Stimulated activated memory B cell treated with anti-CD40 and anti-IgM and Interleukin-4, amounts not matched to agents 10 μg/mL and 1 μg/mL and 100 μg/mL, for 72 hours (primary cell): ENCODE results near the gene ZNF565.
A peak's percentile ranks its signal among the peaks of the same experiment; 100 is the strongest.
"Not testable (repeated sequence)": the region's sequence is repeated elsewhere in the genome, so short reads cannot be mapped to it uniquely, and the experiment has no call there.

ENCODE experiments used
- ATAC-seq: fragments of 150-1000 bp; cut with Tn5 transposase; 2 replicates; pipeline ENCODE4 v1.10.0; 2021
- H3K27ac Mint-ChIP-seq: one replicate; pipeline ENCODE4 v1.8.0; 2022; ENCODE audit warnings: mild to moderate bottlenecking, mixed read lengths
- H3K27me3 Mint-ChIP-seq: one replicate; pipeline ENCODE4 v1.8.0; 2022; ENCODE audit warnings: mixed read lengths
- H3K36me3 Mint-ChIP-seq: one replicate; pipeline ENCODE4 v1.8.0; 2022; ENCODE audit warnings: mixed read lengths
- H3K4me1 Mint-ChIP-seq: one replicate; pipeline ENCODE4 v1.8.0; 2022; ENCODE audit warnings: mixed read lengths
- H3K4me3 Mint-ChIP-seq: one replicate; pipeline ENCODE4 v1.8.0; 2022; ENCODE audit warnings: mild to moderate bottlenecking, moderate library complexity, mixed read lengths
- H3K9me3 Mint-ChIP-seq: one replicate; pipeline ENCODE4 v1.8.0; 2022; ENCODE audit warnings: mixed read lengths

The ZNF565 gene

GRCh38 chr19:36182612-36183244, 31.7 kb downstream of the ZNF565 start:
- Mint-ChIP-seq H3K36me3 (peaks cover 13% of the 10 kb centered on the region), H3K4me1 (no peaks in the 10 kb centered on the region), H3K27me3 (no peaks in the 10 kb centered on the region), H3K27ac (no peak overlapping the region), H3K9me3 (no peaks in the 10 kb centered on the region), H3K4me3 (no peak overlapping the region)
- no peak for ATAC-seq

- not testable (repeated sequence) for H3K4me3 Mint-ChIP-seq, H3K27me3 Mint-ChIP-seq, H3K4me1 Mint-ChIP-seq, H3K9me3 Mint-ChIP-seq, H3K27ac Mint-ChIP-seq, ATAC-seq
- H3K36me3 Mint-ChIP-seq = peaks cover 13% of the 10 kb centered on the region
Observed at GRCh38 chr19:36179077-36179476, 35.4 kb downstream of the ZNF565 start.

DNA sequence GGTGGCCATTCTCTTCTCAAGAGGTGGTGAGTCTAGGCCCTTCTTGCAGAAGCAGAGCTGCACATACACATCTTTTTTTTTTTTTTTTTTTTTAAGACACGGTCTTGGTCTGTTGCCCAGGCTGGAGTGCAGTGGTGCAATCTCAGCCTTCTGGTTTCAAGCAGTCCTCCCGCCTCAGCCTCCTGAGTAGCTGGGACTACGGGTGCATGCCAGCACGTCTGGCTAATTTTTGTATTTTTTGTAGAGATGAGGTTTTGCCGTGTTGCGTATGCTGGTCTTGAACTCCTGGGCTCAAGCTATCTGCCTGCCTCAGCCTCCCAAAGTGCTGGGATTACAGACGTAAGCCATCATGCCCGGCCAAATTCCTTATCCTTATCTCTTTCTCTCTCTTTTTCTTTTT, 40.6 kb downstream of the ZNF565 start:
- H3K4me1 Mint-ChIP-seq, H3K27ac Mint-ChIP-seq, ATAC-seq, H3K9me3 Mint-ChIP-seq, H3K4me3 Mint-ChIP-seq, H3K36me3 Mint-ChIP-seq, H3K27me3 Mint-ChIP-seq: not testable (repeated sequence)

GRCh38 chr19:36172852-36173251, 41.6 kb downstream of the ZNF565 start:
- no peaks in the 10 kb centered on the region for H3K27me3 Mint-ChIP-seq
- ATAC-seq = no peak
- H3K4me1 Mint-ChIP-seq = no peaks in the 10 kb centered on the region
- H3K4me3 Mint-ChIP-seq = no peak overlapping the region
- H3K27ac Mint-ChIP-seq = no peak overlapping the region
- H3K9me3 Mint-ChIP-seq = no peaks in the 10 kb centered on the region
- H3K36me3 Mint-ChIP-seq = no peaks in the 10 kb centered on the region

DNA sequence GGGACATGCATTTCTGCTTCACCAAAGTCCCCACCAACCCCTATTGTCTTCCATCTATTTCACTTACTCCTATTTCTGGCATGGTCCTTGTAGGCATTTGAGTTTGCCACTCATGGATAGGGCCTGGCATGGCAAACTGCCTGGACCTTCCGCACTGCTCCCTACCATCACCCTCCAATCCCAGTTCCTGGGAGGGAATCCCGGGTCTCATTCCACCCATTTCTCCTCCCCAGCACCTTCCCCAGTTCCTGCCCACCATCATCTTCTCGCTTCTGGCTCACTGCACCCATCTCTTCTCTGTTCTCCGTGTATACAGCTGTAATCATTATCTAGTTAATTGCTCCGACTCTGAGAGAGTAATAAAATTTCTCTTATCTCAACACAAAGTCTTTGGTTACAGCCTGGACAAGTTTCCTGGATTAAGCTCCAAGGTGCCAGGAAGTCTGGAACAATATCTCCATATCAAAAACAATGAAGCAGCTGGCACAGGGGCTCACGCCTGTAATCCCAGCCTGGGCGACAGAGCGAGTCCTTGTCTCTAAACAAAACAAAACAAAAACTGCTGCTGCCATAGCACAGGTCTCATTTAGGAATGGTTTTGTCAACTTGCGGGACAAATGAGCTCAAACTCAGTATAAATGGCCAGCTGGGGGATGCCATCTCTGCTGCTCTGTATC, 45.2 kb downstream of the ZNF565 start:
- no peak for ATAC-seq
- H3K4me1 Mint-ChIP-seq = no peaks in the 10 kb centered on the region
- no peaks in the 10 kb centered on the region for H3K9me3 Mint-ChIP-seq
- no peak overlapping the region for H3K4me3 Mint-ChIP-seq
- H3K27me3 Mint-ChIP-seq = no peaks in the 10 kb centered on the region
- H3K36me3 Mint-ChIP-seq = no peaks in the 10 kb centered on the region
- no peak overlapping the region for H3K27ac Mint-ChIP-seq

DNA sequence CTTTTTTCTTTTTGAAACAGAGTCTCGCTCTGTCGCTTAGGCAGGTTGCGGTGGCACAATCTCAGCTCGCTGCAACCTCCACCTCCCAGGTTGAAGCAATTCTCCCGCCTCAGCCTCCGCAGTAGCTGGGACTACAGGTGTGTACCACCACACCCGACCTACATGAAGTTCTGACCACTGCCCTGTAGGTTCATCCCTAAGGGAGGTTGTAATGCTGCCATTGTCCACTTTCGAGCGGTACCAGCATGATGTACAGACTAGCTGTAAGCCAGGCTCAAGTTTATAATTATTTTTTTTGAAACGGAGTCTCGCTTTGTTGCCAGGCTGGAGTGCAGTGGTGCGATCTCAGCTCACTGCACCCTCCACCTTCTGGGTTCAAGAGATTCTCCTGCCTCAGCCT, 50.7 kb downstream of the ZNF565 start:
- Mint-ChIP-seq H3K27ac (no peak overlapping the region), H3K36me3 (peaks cover 14% of the 10 kb centered on the region), H3K4me1 (no peaks in the 10 kb centered on the region), H3K27me3 (no peaks in the 10 kb centered on the region), H3K9me3 (peaks cover 3% of the 10 kb centered on the region), H3K4me3 (no peak overlapping the region)
- ATAC-seq = no peak

DNA sequence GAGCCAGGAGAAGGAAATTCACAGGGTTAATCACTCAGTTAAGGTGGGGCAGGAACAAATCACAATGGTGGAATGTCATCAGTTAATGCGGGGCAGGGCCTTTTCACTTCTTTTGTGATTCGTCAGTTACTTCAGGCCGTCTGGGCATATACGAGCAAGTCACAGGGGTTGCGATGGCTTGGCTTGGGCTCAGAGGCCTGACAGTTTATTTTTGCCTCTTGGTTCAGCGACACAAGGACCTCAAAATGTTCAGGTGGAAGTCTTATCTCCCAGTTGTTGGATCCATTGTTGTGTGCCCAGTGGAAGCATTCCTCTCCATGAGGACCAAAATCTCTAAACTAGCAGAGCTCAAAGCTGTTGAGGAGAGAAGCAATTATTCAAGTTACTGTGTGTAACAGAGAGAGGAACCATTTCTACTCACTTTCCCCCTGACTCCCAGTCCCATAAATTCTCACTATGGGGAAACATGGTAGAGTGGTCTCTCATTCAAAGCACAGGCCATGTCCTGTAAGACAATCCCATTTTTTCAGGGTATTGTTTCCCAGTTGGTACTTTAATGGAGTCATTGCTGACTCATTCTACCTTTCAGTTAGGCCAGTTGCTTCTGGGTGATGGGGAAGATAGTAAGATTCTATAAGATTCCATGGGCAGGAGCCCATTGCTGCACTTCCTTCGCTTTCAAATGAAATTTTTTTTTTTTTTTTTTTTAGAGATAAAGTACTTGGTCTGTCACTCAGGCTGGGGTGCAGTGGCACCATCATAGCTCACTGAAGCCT, 53.5 kb downstream of the ZNF565 start:
- Mint-ChIP-seq H3K36me3 (peaks cover 22% of the 10 kb centered on the region), H3K4me3 (no peak overlapping the region), H3K27ac (no peak overlapping the region), H3K27me3 (no peaks in the 10 kb centered on the region), H3K4me1 (no peaks in the 10 kb centered on the region), H3K9me3 (peaks cover 3% of the 10 kb centered on the region)
- ATAC-seq = no peak

DNA sequence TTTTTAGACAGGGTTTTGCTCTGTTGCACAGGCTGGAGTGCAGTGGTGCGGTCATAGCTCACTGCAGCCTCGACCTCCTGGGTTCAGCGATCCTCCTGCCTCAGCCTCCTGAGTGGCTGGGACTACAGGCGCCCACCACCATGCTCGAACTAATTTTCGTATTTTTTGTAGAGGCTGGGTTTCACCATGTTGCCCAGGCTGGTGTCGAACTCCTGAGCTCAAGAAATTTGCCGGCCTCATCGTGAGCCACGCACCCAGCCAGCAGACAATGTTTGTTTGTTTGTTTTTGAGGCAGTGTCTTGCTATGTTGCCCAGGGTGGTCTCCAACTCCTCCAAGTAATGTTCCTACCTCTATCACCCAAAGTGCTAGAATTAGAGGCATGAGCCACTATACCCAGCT, 61.3 kb downstream of the ZNF565 start:
- Mint-ChIP-seq H3K4me1 (no peaks in the 10 kb centered on the region), H3K9me3 (no peaks in the 10 kb centered on the region), H3K27ac (no peak overlapping the region), H3K36me3 (peaks cover 42% of the 10 kb centered on the region), H3K4me3 (no peak overlapping the region), H3K27me3 (no peaks in the 10 kb centered on the region)
- ATAC-seq = no peak

DNA sequence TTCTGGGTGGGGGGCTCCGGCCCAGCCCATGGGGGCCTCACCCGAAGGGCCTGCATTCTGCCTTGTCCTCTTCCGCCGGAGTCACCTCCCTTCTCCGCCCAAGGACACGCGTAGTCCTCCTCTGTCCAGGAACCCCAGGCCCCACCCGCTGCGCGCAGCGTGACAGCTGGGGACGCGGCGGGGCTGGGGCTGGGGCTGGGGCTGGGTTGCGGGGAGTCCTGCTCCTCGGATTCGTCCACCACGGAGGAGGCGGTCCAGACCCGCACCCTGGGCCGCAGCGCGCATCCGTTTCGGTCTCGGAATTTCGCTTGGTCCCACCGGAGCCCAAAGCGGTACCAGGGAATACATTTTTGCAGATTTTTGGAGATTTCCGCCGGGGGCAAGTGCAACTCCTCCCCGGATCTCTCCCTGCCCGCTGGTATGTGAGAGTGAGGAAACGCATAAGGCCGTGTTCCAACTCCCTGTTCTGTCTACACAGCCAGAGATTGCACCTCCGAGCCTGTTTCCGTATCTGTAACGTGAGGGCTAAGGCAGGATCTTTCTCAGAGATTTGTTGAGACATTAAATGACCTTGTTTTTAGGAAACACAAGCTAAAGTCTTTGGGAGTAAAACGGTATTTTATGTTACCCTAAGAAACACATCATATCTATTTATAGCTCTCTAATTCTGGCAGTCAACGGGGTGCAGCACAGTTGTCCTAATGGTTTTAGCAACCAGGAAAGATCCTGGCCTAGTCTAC, 61.9 kb downstream of the ZNF565 start, which contains the start of gene COX7A1:
TSS of gene COX7A1 (minus strand) at position 96 of the 740 bp plus-strand sequence. CDS start at position 56, 40 bp downstream.
- no peak within 1 kb of the TSS for H3K27ac Mint-ChIP-seq
- H3K27me3 Mint-ChIP-seq = no peaks in the 10 kb centered on the region
- H3K9me3 Mint-ChIP-seq = no peaks in the 10 kb centered on the region
- no peak within 1 kb of the TSS for H3K4me3 Mint-ChIP-seq
- peak; percentile 24 for ATAC-seq
- no peaks in the 10 kb centered on the region for H3K4me1 Mint-ChIP-seq
- H3K36me3 Mint-ChIP-seq = peaks cover 43% of the 10 kb centered on the region

- ATAC-seq = peak; percentile 31
- Mint-ChIP-seq H3K4me3 (no peak overlapping the region), H3K9me3 (no peaks in the 10 kb centered on the region), H3K27me3 (no peaks in the 10 kb centered on the region), H3K27ac (no peak overlapping the region), H3K4me1 (no peaks in the 10 kb centered on the region), H3K36me3 (peaks cover 47% of the 10 kb centered on the region)
Observed at GRCh38 chr19:36152019-36152351, 62.5 kb downstream of the ZNF565 start.

- Mint-ChIP-seq H3K9me3 (no peaks in the 10 kb centered on the region), H3K4me3 (no peak overlapping the region), H3K4me1 (no peaks in the 10 kb centered on the region), H3K36me3 (peaks cover 53% of the 10 kb centered on the region), H3K27me3 (no peaks in the 10 kb centered on the region), H3K27ac (no peak overlapping the region)
- no peak for ATAC-seq
Observed at GRCh38 chr19:36151144-36152018, 63.1 kb downstream of the ZNF565 start.

GRCh38 chr19:36150586-36150985, 63.9 kb downstream of the ZNF565 start:
- no peak for ATAC-seq
- peaks cover 60% of the 10 kb centered on the region for H3K36me3 Mint-ChIP-seq
- H3K9me3 Mint-ChIP-seq = no peaks in the 10 kb centered on the region
- no peaks in the 10 kb centered on the region for H3K27me3 Mint-ChIP-seq
- no peak overlapping the region for H3K4me3 Mint-ChIP-seq
- no peaks in the 10 kb centered on the region for H3K4me1 Mint-ChIP-seq
- no peak overlapping the region for H3K27ac Mint-ChIP-seq

GRCh38 chr19:36149673-36150406, 64.6 kb downstream of the ZNF565 start:
- H3K9me3 Mint-ChIP-seq = no peaks in the 10 kb centered on the region
- no peak for ATAC-seq
- H3K27me3 Mint-ChIP-seq = no peaks in the 10 kb centered on the region
- no peaks in the 10 kb centered on the region for H3K4me1 Mint-ChIP-seq
- peaks cover 60% of the 10 kb centered on the region for H3K36me3 Mint-ChIP-seq
- H3K27ac Mint-ChIP-seq = no peak overlapping the region
- H3K4me3 Mint-ChIP-seq = no peak overlapping the region

DNA sequence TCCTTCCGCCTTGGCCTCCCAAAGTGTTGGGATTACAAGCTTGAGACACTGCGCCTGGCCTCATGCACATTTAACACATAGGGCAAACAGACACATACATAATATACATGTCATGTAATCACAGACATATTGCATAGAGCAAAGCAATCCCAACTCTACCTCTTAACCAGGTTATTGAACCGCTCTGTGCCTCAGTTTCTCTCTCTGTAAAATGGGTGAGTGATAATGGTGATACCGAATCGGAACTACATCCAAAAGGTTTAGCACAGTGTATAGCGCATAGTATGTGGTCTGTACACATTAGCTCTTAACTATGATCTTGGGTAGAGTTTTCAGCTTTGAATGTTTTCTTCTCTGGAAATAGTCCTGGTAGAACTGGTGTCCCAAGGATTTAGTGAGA, 69.8 kb downstream of the ZNF565 start:
- Mint-ChIP-seq H3K27me3 (no peaks in the 10 kb centered on the region), H3K9me3 (peaks cover 4% of the 10 kb centered on the region), H3K4me3 (no peak overlapping the region), H3K27ac (no peak overlapping the region), H3K36me3 (peaks cover 63% of the 10 kb centered on the region), H3K4me1 (peaks cover 20% of the 10 kb centered on the region)
- ATAC-seq = no peak
